Caco-2 (cell line): ENCODE data around the gene CUL4A. TPM values are rescaled to one million over a fixed set of nuclear protein-coding genes. Genes with fewer than 3 reads are reported as not detected.

Experiments used
- Bru-seq: library from RNA; stranded (reverse); fragments of 400-500 nt; gene quantifications from one replicate; lab custom pipeline; 2021; lab: Mats Ljungman, UMichigan
- BruChase-seq, 2 experiments: library from RNA; stranded (reverse); fragments of 400-500 nt; gene quantifications; one replicate each; lab custom pipeline; 2021; lab: Mats Ljungman, UMichigan
- BruUV-seq: library from RNA; stranded (reverse); fragments of 400-500 nt; replicated peaks from 2 replicates; lab custom pipeline; 2021; lab: Mats Ljungman, UMichigan
- CTCF ChIA-PET: fragments of 300-600 bp; sonication (Branson Sonifier 250); formaldehyde crosslinking; loops from one replicate; lab custom pipeline; 2022; ENCODE audit warnings: antibody characterized with exemption; lab: Charles Lee
- POLR2A ChIA-PET: fragments of 300-600 bp; sonication (Branson Sonifier 250); formaldehyde crosslinking; loops from one replicate; lab custom pipeline; 2022; ENCODE audit warnings: antibody characterized with exemption; lab: Charles Lee
- DNase-seq, 2 experiments: peaks; one replicate each; pipeline versions ENCODE4 v3.0.0 to v3.0.0-alpha.2; 2020 to 2022
- H3K27me3 ChIP-seq: replicated peaks from 2 replicates; pipeline ENCODE4 v1.6.0; 2011; ENCODE audit warnings: low read length; ENCODE audit not compliant: control insufficient read depth, insufficient read depth
- H3K36me3 ChIP-seq: 2 replicates; pipeline ENCODE4 v1.5.1; 2011; ENCODE audit warnings: low read length; ENCODE audit not compliant: control insufficient read depth, insufficient read depth
- H3K4me1 ChIP-seq: fragments of 250-450 bp; sonication (Bioruptor Pico); 2 replicates; pipeline ENCODE4 v1.5.1; 2020; ENCODE audit warnings: mild to moderate bottlenecking
- H3K4me3 ChIP-seq: 2 replicates; pipeline ENCODE4 v1.5.1; 2011; ENCODE audit warnings: low read depth, mild to moderate bottlenecking, control low read depth, low read length
- H3K9me3 ChIP-seq: fragments of 250-450 bp; sonication (Bioruptor Pico); 2 replicates; pipeline ENCODE4 v1.5.1; 2020; ENCODE audit warnings: mild to moderate bottlenecking, moderate library complexity
- H3K27ac Mint-ChIP-seq: one replicate; pipeline ENCODE4 v1.8.0; 2022; ENCODE audit warnings: mixed read lengths; ENCODE audit not compliant: unreplicated experiment
- H3K27me3 Mint-ChIP-seq: one replicate; pipeline ENCODE4 v1.8.0; 2022; ENCODE audit warnings: mixed read lengths; ENCODE audit not compliant: insufficient read depth, unreplicated experiment
- H3K36me3 Mint-ChIP-seq: one replicate; pipeline ENCODE4 v1.8.0; 2022; ENCODE audit warnings: mild to moderate bottlenecking, mixed read lengths; ENCODE audit not compliant: insufficient read depth, unreplicated experiment
- H3K4me1 Mint-ChIP-seq: one replicate; pipeline ENCODE4 v1.8.0; 2022; ENCODE audit warnings: low read depth, mixed read lengths; ENCODE audit not compliant: unreplicated experiment
- H3K4me3 Mint-ChIP-seq: one replicate; pipeline ENCODE4 v1.8.0; 2022; ENCODE audit warnings: mild to moderate bottlenecking, moderate library complexity, mixed read lengths; ENCODE audit not compliant: unreplicated experiment
- H3K9me3 Mint-ChIP-seq: one replicate; pipeline ENCODE4 v1.8.0; 2022; ENCODE audit warnings: mixed read lengths; ENCODE audit not compliant: unreplicated experiment
- intact Hi-C: fragments of 100-400 bp; cut with micrococcal nuclease; formaldehyde crosslinking; loops from one replicate; pipeline ENCODE4 v1.10.0; 2022; ENCODE audit not compliant: unreplicated experiment
- long read RNA-seq: library from polyadenylated mRNA; stranded (forward); transcript quantifications from one replicate; pipeline ENCODE4 v2.0.0, GENCODE V29; 2022
- total RNA-seq: library from RNA; stranded (reverse); gene quantifications from 2 replicates; pipeline ENCODE4 v1.2.3, GENCODE V29; 2022
- TF ChIP-seq, protein P1 (sequence below), 2 experiments: fragments of 200-600 bp in 1 of 2; IDR thresholded peaks; 1 replicate in 1 of 2; 2 replicates in 1 of 2; pipeline versions ENCODE4 v1.5.1 to v1.8.0; 2011 to 2022; ENCODE audit warnings: antibody characterized with exemption in 1 of 2, control low read depth in 1 of 2, inconsistent platforms in 1 of 2, low read depth in 1 of 2, low read length in 1 of 2, mild to moderate bottlenecking in 1 of 2, moderate library complexity in 1 of 2; ENCODE audit not compliant: insufficient read depth in 1 of 2, severe bottlenecking in 1 of 2, unreplicated experiment in 1 of 2

The CUL4A gene
- 123 and 125 TPM in 2 replicates for total RNA-seq
- percentile 91 among the genes with signal in this experiment for Bru-seq, nascent RNA
- percentile 95 among the genes with signal in this experiment for BruChase-seq, experiment 1, labeled RNA remaining after a 2-hour chase
- BruChase-seq, experiment 2, labeled RNA remaining after a 6-hour chase: percentile 95 among the genes with signal in this experiment
- long read RNA-seq, full-length matches to known transcripts: 246 of 313 reads
- long read RNA-seq, partial matches to known transcripts: 38 of 313 reads
- long read RNA-seq, other reads (novel, unspliced or antisense): 29 of 313 reads

DNA sequence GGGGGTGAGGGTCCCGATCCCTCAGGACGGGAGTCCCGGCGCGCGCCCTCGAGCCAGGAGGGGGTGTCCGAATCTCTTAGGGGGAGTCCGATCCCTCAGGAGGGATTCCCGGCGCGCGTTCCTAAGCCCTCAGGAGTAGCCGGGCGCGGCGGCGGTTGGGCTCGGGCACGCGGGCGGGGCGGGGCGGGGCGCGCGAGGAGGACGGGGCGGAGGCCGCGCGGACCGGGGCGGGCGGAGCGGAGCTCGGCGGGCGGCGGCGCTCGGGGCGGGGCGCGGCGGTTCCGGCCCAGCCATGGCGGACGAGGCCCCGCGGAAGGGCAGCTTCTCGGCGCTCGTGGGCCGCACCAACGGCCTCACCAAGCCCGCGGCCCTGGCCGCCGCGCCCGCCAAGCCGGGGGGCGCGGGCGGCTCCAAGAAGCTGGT, at the start of gene CUL4A:
CUL4A (plus strand) TSS at position 278 of the 423 bp plus-strand sequence; CDS start at position 293, 15 bp downstream.
- H3K27me3 Mint-ChIP-seq: no peaks in the 10 kb centered on the region
- no TSS peak for BruUV-seq
- Histone ChIP-seq H3K4me3 (peak within 1 kb of the TSS; percentile 89), H3K4me1 (peaks cover 4% of the 10 kb centered on the region; the same call in 1 of the 2 replicates), H3K27me3 (no peaks in the 10 kb centered on the region), H3K9me3 (no peaks in the 10 kb centered on the region), H3K36me3 (peaks cover 9% of the 10 kb centered on the region; the same call in 1 of the 2 replicates)
- peaks cover 49% of the 10 kb centered on the region for H3K36me3 Mint-ChIP-seq
- intact Hi-C loops: loop anchor here (10.0 kb wide), 2 partner anchors 175 to 265 kb away; no protein-coding TSS in a partner anchor
- ChIA-PET CTCF (no interaction called here), POLR2A (interaction anchor here (0.5 to 1.9 kb wide), 10 partner anchors 9 to 304 kb away, joined by 3 to 14 read pairs (median 4); no protein-coding TSS in a partner anchor)
- H3K27ac Mint-ChIP-seq: peak within 1 kb of the TSS; percentile 73
- peaks cover 23% of the 10 kb centered on the region for H3K4me1 Mint-ChIP-seq
- no peaks in the 10 kb centered on the region for H3K9me3 Mint-ChIP-seq
- DNase-seq: peak; percentile 87 to 90
- TF ChIP-seq, protein P1, sequence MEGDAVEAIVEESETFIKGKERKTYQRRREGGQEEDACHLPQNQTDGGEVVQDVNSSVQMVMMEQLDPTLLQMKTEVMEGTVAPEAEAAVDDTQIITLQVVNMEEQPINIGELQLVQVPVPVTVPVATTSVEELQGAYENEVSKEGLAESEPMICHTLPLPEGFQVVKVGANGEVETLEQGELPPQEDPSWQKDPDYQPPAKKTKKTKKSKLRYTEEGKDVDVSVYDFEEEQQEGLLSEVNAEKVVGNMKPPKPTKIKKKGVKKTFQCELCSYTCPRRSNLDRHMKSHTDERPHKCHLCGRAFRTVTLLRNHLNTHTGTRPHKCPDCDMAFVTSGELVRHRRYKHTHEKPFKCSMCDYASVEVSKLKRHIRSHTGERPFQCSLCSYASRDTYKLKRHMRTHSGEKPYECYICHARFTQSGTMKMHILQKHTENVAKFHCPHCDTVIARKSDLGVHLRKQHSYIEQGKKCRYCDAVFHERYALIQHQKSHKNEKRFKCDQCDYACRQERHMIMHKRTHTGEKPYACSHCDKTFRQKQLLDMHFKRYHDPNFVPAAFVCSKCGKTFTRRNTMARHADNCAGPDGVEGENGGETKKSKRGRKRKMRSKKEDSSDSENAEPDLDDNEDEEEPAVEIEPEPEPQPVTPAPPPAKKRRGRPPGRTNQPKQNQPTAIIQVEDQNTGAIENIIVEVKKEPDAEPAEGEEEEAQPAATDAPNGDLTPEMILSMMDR (IDR thresholded peaks at IDR 0.05; ENCODE audit: insufficient read depth in 1 of 2, low read depth in 1 of 2, low read length in 1 of 2, severe bottlenecking in 1 of 2, unreplicated experiment in 1 of 2): no peak
- H3K4me3 Mint-ChIP-seq: peak within 1 kb of the TSS; percentile 76

DNA sequence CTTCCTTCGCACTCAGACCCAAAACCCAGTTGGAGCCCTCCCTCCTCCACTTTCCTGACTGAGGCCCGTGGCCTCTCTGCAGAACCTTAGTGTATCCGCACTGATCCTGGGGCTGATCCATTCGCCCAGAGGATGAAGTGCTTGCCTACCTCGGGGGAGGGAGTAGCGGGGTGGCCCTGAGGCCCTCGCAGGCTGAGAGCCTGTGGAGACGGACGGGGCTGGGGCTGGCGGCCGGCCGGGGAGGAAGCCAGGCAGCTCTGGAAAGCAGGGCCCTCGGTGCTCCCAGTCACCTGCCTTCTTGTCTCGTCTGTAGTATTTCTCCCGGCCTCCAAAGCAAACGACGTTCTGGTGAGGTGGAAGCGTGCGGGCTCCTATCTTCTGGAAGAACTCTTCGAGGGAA, 49.7 kb upstream of the CUL4A start:
- intact Hi-C loops: no loop called here
- H3K4me1 ChIP-seq: peaks cover 7% of the 10 kb centered on the region

DNA sequence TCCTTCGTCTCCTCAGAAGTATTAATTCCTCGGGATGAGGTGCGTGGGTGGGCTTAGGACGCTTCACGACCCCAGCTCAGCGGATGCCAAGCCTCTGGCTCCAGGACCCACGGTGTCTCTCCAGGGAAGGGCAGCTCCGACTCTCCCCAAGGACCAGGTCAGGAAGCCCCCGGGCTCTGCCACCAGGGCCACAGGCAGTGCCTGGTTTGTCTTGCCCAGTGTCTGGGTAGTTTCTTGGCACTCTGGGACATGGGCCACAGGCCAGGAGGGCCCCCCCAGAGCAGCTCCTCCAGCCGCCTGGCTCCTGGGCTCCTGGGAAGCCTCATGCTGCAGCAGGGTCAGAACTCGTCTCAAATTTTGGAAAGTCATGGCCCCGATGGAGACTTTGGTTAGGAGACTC, 48.4 kb upstream of the CUL4A start:
- no peak for DNase-seq
- Mint-ChIP-seq H3K27me3 (peaks cover 12% of the 10 kb centered on the region), H3K36me3 (peaks cover 6% of the 10 kb centered on the region), H3K4me1 (peaks cover 13% of the 10 kb centered on the region), H3K4me3 (no peak overlapping the region), H3K9me3 (peaks cover under 1% of the 10 kb centered on the region), H3K27ac (no peak overlapping the region)
- no TSS peak for BruUV-seq
- intact Hi-C loops: no loop called here
- Histone ChIP-seq H3K4me3 (no peak overlapping the region), H3K4me1 (peaks cover 7% of the 10 kb centered on the region), H3K36me3 (no peaks in the 10 kb centered on the region), H3K9me3 (0 out of 2 replicates have a peak, but pooled peaks cover 2% of the 10 kb centered on the region), H3K27me3 (no peaks in the 10 kb centered on the region)
- ChIA-PET POLR2A (no interaction called here), CTCF (no interaction called here)
- TF ChIP-seq, protein P1 (IDR thresholded peaks at IDR 0.05; ENCODE audit: insufficient read depth in 1 of 2, low read depth in 1 of 2, low read length in 1 of 2, severe bottlenecking in 1 of 2, unreplicated experiment in 1 of 2): no peak

More for the DNA sequence above, 49.7 kb upstream of the CUL4A start:
- Mint-ChIP-seq H3K4me1 (peaks cover 18% of the 10 kb centered on the region), H3K4me3 (no peak overlapping the region), H3K36me3 (peaks cover 11% of the 10 kb centered on the region), H3K27ac (no peak overlapping the region), H3K9me3 (peaks cover 9% of the 10 kb centered on the region), H3K27me3 (peaks cover 12% of the 10 kb centered on the region)
- no peak for DNase-seq
- ChIA-PET POLR2A (no interaction called here), CTCF (no interaction called here)
- Histone ChIP-seq H3K27me3 (no peaks in the 10 kb centered on the region), H3K9me3 (0 out of 2 replicates have a peak, but pooled peaks cover 2% of the 10 kb centered on the region), H3K36me3 (no peaks in the 10 kb centered on the region), H3K4me3 (no peak overlapping the region)
- BruUV-seq: no TSS peak
- TF ChIP-seq, protein P1 (IDR thresholded peaks at IDR 0.05; ENCODE audit: insufficient read depth in 1 of 2, low read depth in 1 of 2, low read length in 1 of 2, severe bottlenecking in 1 of 2, unreplicated experiment in 1 of 2): no peak
